EH (cell line): ENCODE results near the gene CSPG4.
"Not testable (repeated sequence)": the region's sequence is repeated elsewhere in the genome, so short reads cannot be mapped to it uniquely, and the experiment has no call there.

ENCODE experiments used
- DNase-seq: peaks from one replicate; pipeline ENCODE4 v3.0.0-alpha.2; 2015; ENCODE audit warnings: low read depth

The CSPG4 gene

GRCh38 chr15:75725006-75725718 is 12.5 kb upstream of the CSPG4 start:
- DNase-seq = no peak

GRCh38 chr15:75723847-75724660 is 11.4 kb upstream of the CSPG4 start:
- DNase-seq = peak; percentile 95

GRCh38 chr15:75723171-75723846 is 10.7 kb upstream of the CSPG4 start:
- no peak for DNase-seq

- DNase-seq = no peak
These were observed 9.5 kb upstream of the CSPG4 start for GRCh38 chr15:75721923-75722870.

- DNase-seq = no peak
These were observed 8.9 kb upstream of the CSPG4 start for GRCh38 chr15:75721480-75721922.

- DNase-seq = peak; percentile 33
These were observed 8.3 kb upstream of the CSPG4 start for GRCh38 chr15:75720787-75721479.

- no peak for DNase-seq
These were observed 7.6 kb upstream of the CSPG4 start for GRCh38 chr15:75720297-75720696.

- peak; percentile 94 for DNase-seq
These were observed 5.7 kb upstream of the CSPG4 start for GRCh38 chr15:75718328-75718727.

- not testable (repeated sequence) for DNase-seq
These were observed 4.4 kb upstream of the CSPG4 start for GRCh38 chr15:75717001-75717400.

GRCh38 chr15:75716249-75716950 is 3.8 kb upstream of the CSPG4 start:
- DNase-seq = not testable (repeated sequence)

- DNase-seq = not testable (repeated sequence)
These were observed 2.7 kb upstream of the CSPG4 start for GRCh38 chr15:75715312-75715832.

- DNase-seq = no peak
These were observed 1.5 kb upstream of the CSPG4 start for GRCh38 chr15:75714195-75714594.

- DNase-seq = peak; percentile 64
These were observed 769 bp upstream of the CSPG4 start for GRCh38 chr15:75713338-75713895.

GRCh38 chr15:75711495-75711894 is 1.2 kb downstream of the CSPG4 start:
- DNase-seq = peak; percentile 68

GRCh38 chr15:75710874-75711273 is 1.8 kb downstream of the CSPG4 start:
- DNase-seq = not testable (repeated sequence)

- DNase-seq = peak; percentile 41
These were observed 3.2 kb downstream of the CSPG4 start for GRCh38 chr15:75709458-75709857.

- no peak for DNase-seq
These were observed 6.0 kb downstream of the CSPG4 start for GRCh38 chr15:75706682-75706954.

GRCh38 chr15:75705854-75706681 is 6.6 kb downstream of the CSPG4 start:
- DNase-seq = no peak

GRCh38 chr15:75705375-75705774 is 7.3 kb downstream of the CSPG4 start:
- DNase-seq = not testable (repeated sequence)
